Activated CD8-positive, alpha-beta memory T cell treated with anti-CD3 and anti-CD28 coated beads, Interleukin-2, amount 10 ng/mL, durations not matched to agents 7 days and 5 days (primary cell): ENCODE results near the gene HSPA12B. TPM values are rescaled to one million over a fixed set of nuclear protein-coding genes. Genes with fewer than 3 reads are reported as not detected.

Experiments
- ATAC-seq: fragments of 150-1000 bp; cut with Tn5 transposase; one replicate; pipeline ENCODE4 v1.10.0; 2021; ENCODE audit warnings: moderate library complexity
- CTCF ChIA-PET: fragments of 350-600 bp; sonication (Branson Sonifier 250); formaldehyde crosslinking; loops from one replicate; lab custom pipeline; 2021; ENCODE audit warnings: antibody characterized with exemption; lab: Charles Lee
- DNase-seq: peaks from one replicate; pipeline ENCODE4 v3.0.0-alpha.2; 2020
- H3K27ac Mint-ChIP-seq: one replicate; pipeline ENCODE4 v1.8.0; 2021; ENCODE audit warnings: mild to moderate bottlenecking, mixed read lengths
- H3K27me3 Mint-ChIP-seq: one replicate; pipeline ENCODE4 v1.8.0; 2021; ENCODE audit warnings: mixed read lengths
- H3K36me3 Mint-ChIP-seq: one replicate; pipeline ENCODE4 v1.8.0; 2021; ENCODE audit warnings: mild to moderate bottlenecking, mixed read lengths
- H3K4me1 Mint-ChIP-seq: one replicate; pipeline ENCODE4 v1.8.0; 2021; ENCODE audit warnings: mixed read lengths
- H3K4me3 Mint-ChIP-seq: one replicate; pipeline ENCODE4 v1.8.0; 2021; ENCODE audit warnings: mild to moderate bottlenecking, moderate library complexity, mixed read lengths
- H3K9me3 Mint-ChIP-seq: one replicate; pipeline ENCODE4 v1.8.0; 2022; ENCODE audit warnings: low read depth, mixed read lengths
- total RNA-seq, 2 experiments: library from RNA; stranded (reverse); gene quantifications; one replicate each; pipeline ENCODE4 v1.2.3, GENCODE V29; 2021

Gene HSPA12B
- total RNA-seq, 2 experiments from 2014 or later: not detected

DNA sequence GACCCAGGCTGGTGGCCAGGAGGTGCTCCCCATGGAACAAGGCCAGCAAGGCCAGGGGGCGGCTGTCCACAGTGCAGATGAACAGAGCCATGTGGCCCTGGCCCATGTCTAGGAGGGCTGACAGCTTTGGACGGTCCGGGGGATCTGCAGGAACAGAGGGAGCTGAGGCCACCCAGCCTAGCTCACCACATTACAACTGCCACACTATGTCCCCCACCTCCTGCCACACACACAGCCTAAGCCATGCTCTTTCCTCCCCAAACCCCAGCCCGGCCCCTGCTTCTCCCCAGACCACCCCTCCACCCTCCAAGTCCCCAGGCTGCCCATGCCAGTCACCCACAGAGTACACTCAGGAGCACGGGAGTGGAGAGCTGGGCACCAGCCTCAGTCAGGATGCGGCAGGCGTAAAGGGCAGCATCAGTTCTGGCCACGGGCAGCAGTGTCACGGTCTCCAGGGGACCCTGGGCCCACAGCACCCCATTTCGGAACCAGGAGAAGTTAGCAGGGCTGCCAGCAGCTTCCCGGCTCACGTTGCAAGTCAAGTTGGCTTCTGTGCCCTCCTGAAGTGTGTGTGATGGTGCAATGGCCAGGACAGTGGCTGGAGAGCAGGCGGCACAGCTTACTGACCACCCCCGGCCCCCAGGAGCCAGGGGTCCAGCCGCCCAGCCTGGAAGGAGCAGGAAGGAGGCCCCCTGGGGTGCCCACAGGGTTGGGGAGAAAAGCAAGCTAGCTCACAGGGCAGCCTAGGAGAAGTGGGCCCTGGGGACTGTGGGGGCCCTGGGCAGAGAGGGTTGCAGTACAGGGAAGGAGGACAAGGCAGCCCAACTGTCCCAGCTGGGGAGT is 35.5 kb upstream of the HSPA12B start:
- CTCF ChIA-PET: interaction anchor here (0.7 to 8.7 kb wide), 5 partner anchors 9 to 46 kb away, joined by 3 to 46 read pairs (median 5); no protein-coding TSS in a partner anchor
- Mint-ChIP-seq H3K4me3 (no peak overlapping the region), H3K27ac (no peak overlapping the region), H3K9me3 (no peaks in the 10 kb centered on the region), H3K36me3 (no peaks in the 10 kb centered on the region), H3K27me3 (no peaks in the 10 kb centered on the region), H3K4me1 (no peaks in the 10 kb centered on the region)
- DNase-seq: no peak
- ATAC-seq: no peak

DNA sequence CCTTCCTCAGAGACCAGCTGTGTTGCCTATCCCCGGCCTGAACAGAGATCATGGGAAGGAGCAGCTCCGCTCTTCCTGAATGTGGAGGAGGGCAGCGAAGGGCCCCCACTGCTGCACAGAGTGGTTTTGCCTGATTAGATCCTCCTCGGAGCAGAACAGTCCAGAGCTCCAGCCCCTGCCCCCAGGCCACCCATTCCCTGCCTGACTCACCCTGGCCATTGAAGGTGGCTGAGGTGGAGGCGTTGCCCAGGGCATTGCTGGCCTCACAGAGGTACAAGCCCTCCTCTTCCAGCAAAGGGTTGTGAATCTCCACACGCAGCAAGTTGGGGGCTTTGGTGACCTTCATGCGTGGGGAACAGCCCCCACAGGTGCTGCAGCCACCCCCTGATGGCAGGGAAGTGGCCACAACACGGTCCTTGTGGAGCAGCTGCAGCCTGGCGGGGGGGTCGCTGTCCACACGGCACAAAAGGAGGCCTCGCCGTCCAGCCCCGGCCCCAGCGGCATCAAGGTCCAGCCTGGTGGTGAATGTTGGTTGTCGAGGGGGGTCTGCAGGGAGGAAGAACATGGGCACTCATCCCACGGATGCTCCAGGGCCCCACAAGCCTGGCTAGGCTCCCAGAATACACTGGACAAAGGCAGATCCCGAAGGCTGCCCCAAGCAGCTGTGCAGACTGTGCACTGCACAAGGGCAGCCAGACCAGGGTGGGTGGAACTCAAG is 34.7 kb upstream of the HSPA12B start:
- CTCF ChIA-PET: interaction anchor here (1.0 to 8.7 kb wide), 4 partner anchors 9 to 46 kb away, joined by 3 to 46 read pairs (median 7); no protein-coding TSS in a partner anchor
- Mint-ChIP-seq H3K27me3 (no peaks in the 10 kb centered on the region), H3K4me3 (no peak overlapping the region), H3K27ac (no peak overlapping the region), H3K36me3 (no peaks in the 10 kb centered on the region), H3K4me1 (no peaks in the 10 kb centered on the region), H3K9me3 (no peaks in the 10 kb centered on the region)
- ATAC-seq: no peak
- DNase-seq: no peak

DNA sequence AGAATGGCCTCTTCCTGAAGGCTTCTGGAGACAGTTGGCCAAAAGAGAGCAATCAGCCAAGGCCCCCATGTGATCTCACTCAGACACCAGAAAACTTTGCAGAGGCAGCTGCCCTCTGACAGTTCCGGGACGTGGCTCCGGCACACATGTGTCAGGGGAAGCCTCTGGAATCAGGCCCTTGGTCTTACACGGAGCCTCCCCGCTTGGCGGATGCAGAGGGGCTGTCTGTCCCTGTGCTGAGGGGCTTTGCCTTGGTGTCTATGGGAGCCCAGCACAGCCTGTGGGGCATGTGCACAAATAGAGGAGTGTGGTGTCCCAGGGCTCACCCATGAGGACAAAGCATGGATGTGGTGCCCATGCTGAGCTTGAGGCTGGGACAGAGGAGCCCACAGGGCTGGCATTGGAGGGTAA is 33.9 kb upstream of the HSPA12B start:
- H3K4me1 Mint-ChIP-seq: no peaks in the 10 kb centered on the region
- ATAC-seq: no peak
- CTCF ChIA-PET: interaction anchor here (2.7 to 8.7 kb wide), 2 partner anchors 12 to 22 kb away, joined by 11 to 46 read pairs; no protein-coding TSS in a partner anchor

DNA sequence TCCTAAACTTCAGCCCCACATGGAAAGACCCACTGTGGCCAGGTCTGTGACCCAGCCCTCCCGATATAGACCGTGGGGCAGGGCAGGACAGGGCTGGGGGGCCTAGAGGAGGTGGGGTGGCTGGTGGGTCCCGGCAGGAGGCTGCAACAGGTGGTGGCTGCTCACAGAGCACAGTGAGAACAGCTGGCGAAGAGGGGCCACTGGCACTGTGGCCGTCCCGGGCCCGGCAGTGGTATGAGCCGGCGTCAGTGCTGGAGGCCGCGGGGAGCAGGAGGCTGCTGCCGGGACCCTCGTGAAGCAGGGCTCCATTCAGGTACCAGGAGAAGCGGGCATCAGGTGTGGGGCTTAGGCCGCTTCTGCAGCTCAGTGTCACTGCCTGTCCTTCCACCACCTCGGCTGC is 33.4 kb upstream of the HSPA12B start:
- H3K9me3 Mint-ChIP-seq: no peaks in the 10 kb centered on the region
- no peak for DNase-seq
- no peak overlapping the region for H3K27ac Mint-ChIP-seq
- no peaks in the 10 kb centered on the region for H3K27me3 Mint-ChIP-seq
- H3K4me3 Mint-ChIP-seq: no peak overlapping the region
- no peaks in the 10 kb centered on the region for H3K4me1 Mint-ChIP-seq
- ATAC-seq: no peak
- H3K36me3 Mint-ChIP-seq: no peaks in the 10 kb centered on the region
- CTCF ChIA-PET: interaction anchor here (2.7 to 8.7 kb wide), 2 partner anchors 11 to 23 kb away, joined by 11 to 46 read pairs; no protein-coding TSS in a partner anchor

More for the DNA sequence above, 33.9 kb upstream of the HSPA12B start:
- H3K36me3 Mint-ChIP-seq: no peaks in the 10 kb centered on the region
- no peaks in the 10 kb centered on the region for H3K27me3 Mint-ChIP-seq
- no peaks in the 10 kb centered on the region for H3K9me3 Mint-ChIP-seq
- H3K4me3 Mint-ChIP-seq: no peak overlapping the region
- no peak overlapping the region for H3K27ac Mint-ChIP-seq
- no peak for DNase-seq

DNA sequence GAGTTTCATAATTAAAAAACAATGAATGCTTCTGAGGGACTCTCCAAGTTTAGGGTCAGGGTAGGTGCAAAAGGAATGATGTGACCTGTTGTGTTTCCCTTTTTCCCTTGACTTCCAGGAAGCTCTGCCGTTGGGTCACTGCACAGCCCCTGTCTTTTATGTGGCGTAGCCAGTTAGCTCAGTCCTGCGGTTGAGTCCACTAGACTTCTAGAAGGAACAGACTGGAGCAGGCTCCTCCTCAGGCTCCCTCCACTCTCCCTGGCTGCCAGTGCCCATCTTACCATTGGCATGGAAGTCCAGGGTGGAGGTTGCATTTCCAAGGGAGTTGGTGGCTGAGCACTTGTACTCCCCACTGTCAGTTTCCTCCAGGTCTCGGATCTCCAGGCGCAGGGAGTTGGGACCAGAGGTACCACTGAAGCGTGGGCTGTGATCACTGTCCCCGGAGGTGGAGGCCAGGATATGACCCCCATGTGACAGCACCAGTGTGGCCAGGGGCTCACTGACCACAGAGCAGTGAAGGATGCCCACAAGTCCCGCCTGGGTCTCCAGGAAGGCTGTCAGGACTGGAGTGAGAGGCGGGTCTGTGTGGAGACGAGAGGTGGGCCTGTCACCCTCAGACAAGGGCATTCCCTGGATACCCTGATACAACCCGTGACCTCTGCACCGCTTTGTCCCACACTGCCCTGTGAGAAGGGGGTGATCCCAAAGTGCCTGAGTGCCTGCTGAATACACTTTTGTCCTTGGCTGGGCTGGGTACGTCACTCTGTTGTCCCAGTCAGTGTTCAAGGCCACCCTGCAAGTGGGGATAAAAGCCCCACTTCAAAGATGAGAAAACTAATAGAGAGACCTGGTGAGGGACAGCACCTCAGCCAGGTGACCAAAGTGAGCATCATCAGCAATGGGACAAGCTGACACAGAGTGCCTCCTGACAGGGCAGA is 31.2 kb upstream of the HSPA12B start:
- CTCF ChIA-PET: interaction anchor here (2.7 to 8.7 kb wide), 2 partner anchors 9 to 25 kb away, joined by 11 to 46 read pairs; no protein-coding TSS in a partner anchor
- ATAC-seq (no peak), DNase-seq (no peak)
- H3K4me1 Mint-ChIP-seq: no peaks in the 10 kb centered on the region
- no peaks in the 10 kb centered on the region for H3K9me3 Mint-ChIP-seq
- H3K27me3 Mint-ChIP-seq: no peaks in the 10 kb centered on the region
- no peak overlapping the region for H3K27ac Mint-ChIP-seq
- H3K36me3 Mint-ChIP-seq: no peaks in the 10 kb centered on the region
- H3K4me3 Mint-ChIP-seq: no peak overlapping the region

GRCh38 chr20:3702611-3703391 is 29.7 kb upstream of the HSPA12B start:
- Mint-ChIP-seq H3K9me3 (no peaks in the 10 kb centered on the region), H3K4me3 (no peak overlapping the region), H3K4me1 (no peaks in the 10 kb centered on the region), H3K27me3 (no peaks in the 10 kb centered on the region), H3K27ac (no peak overlapping the region), H3K36me3 (no peaks in the 10 kb centered on the region)
- no peak for ATAC-seq
- CTCF ChIA-PET: no interaction called here
- DNase-seq: no peak

GRCh38 chr20:3704087-3704486 is 28.4 kb upstream of the HSPA12B start:
- Mint-ChIP-seq H3K4me3 (no peak overlapping the region), H3K36me3 (no peaks in the 10 kb centered on the region), H3K27me3 (peaks cover 4% of the 10 kb centered on the region), H3K9me3 (no peaks in the 10 kb centered on the region), H3K4me1 (peaks cover 2% of the 10 kb centered on the region), H3K27ac (no peak overlapping the region)
- ATAC-seq: no peak
- CTCF ChIA-PET: interaction anchor here (0.6 to 1.6 kb wide), 3 partner anchors 27 to 156 kb away, joined by 3 to 6 read pairs (median 3); no protein-coding TSS in a partner anchor
- DNase-seq: no peak

DNA sequence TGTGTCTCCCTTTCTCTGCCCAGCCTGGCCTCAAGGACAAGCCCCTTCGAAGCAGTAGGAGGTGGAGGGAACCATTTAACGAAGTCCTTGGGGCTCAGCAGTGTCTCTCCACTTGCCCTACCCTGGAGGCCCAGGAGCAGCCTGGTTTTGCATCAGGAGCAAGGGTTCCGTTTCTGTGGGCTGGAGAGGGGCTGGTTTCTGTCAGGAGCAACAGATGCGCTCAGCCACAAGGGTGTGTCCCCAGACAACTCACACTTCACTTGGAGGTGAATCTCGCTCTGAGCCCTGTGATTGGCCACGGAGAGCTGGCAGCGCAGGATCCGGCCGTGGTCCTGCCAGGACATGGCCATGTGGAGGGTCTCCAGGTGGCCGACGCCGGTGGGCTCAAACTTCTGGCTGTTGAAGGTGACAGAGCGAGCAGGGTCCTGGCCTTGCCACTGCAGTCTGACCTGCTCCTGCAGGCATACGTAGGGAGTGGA is 27.0 kb upstream of the HSPA12B start:
- ATAC-seq: no peak
- Mint-ChIP-seq H3K9me3 (no peaks in the 10 kb centered on the region), H3K4me1 (peaks cover 6% of the 10 kb centered on the region), H3K4me3 (no peak overlapping the region), H3K36me3 (no peaks in the 10 kb centered on the region), H3K27ac (no peak overlapping the region), H3K27me3 (peaks cover 8% of the 10 kb centered on the region)
- CTCF ChIA-PET: interaction anchor here (0.9 to 1.6 kb wide), 3 partner anchors 29 to 142 kb away, joined by 3 to 6 read pairs (median 3); no protein-coding TSS in a partner anchor
- DNase-seq: no peak

- CTCF ChIA-PET: interaction anchor here (0.9 to 5.3 kb wide), 4 partner anchors 10 to 47 kb away, joined by 3 to 122 read pairs (median 4); partner anchors contain the start of gene ADAM33
Measured at GRCh38 chr20:3705970-3706739, 26.3 kb upstream of the HSPA12B start.

GRCh38 chr20:3706774-3707507 is 25.5 kb upstream of the HSPA12B start:
- Mint-ChIP-seq H3K4me1 (peaks cover 6% of the 10 kb centered on the region), H3K36me3 (no peaks in the 10 kb centered on the region), H3K9me3 (no peaks in the 10 kb centered on the region), H3K27ac (no peak overlapping the region), H3K4me3 (no peak overlapping the region), H3K27me3 (peaks cover 8% of the 10 kb centered on the region)
- DNase-seq: no peak
- no peak for ATAC-seq
- CTCF ChIA-PET: interaction anchor here (0.9 to 5.3 kb wide), 4 partner anchors 11 to 144 kb away, joined by 3 to 122 read pairs (median 6); partner anchors contain the start of gene ADAM33

More at GRCh38 chr20:3705970-3706739, 26.3 kb upstream of the HSPA12B start:
- Mint-ChIP-seq H3K4me3 (no peak overlapping the region), H3K27me3 (peaks cover 8% of the 10 kb centered on the region), H3K9me3 (no peaks in the 10 kb centered on the region), H3K4me1 (peaks cover 6% of the 10 kb centered on the region), H3K27ac (no peak overlapping the region), H3K36me3 (no peaks in the 10 kb centered on the region)
- no peak for ATAC-seq
- DNase-seq: no peak

GRCh38 chr20:3707508-3707899 is 25.0 kb upstream of the HSPA12B start:
- no peaks in the 10 kb centered on the region for H3K9me3 Mint-ChIP-seq
- no peak for ATAC-seq
- no peak overlapping the region for H3K4me3 Mint-ChIP-seq
- no peak overlapping the region for H3K27ac Mint-ChIP-seq
- DNase-seq: no peak
- peaks cover 6% of the 10 kb centered on the region for H3K4me1 Mint-ChIP-seq
- H3K27me3 Mint-ChIP-seq: peaks cover 8% of the 10 kb centered on the region
- CTCF ChIA-PET: interaction anchor here (0.9 to 5.3 kb wide), 3 partner anchors 30 to 144 kb away, joined by 5 to 122 read pairs (median 6); partner anchors contain the start of gene ADAM33
- H3K36me3 Mint-ChIP-seq: no peaks in the 10 kb centered on the region
